Panc1 (cell line): ENCODE results near the gene CACNA1I. TPM values are rescaled to one million over a fixed set of nuclear protein-coding genes. Genes with fewer than 3 reads are reported as not detected.

Source experiments
- ATAC-seq: fragments of 200-7000 bp; cut with Tn5 transposase; 2 replicates; pipeline ENCODE4 v1.9.1; 2020; ENCODE audit warnings: mild to moderate bottlenecking, moderate library complexity
- BruUV-seq: library from RNA; stranded (reverse); fragments of 400-500 nt; replicated peaks from 2 replicates; lab custom pipeline; 2021; lab: Mats Ljungman, UMichigan
- CTCF ChIA-PET: fragments of 300-600 bp; sonication (Branson Sonifier 250); formaldehyde crosslinking; loops from one replicate; lab custom pipeline; 2022; ENCODE audit warnings: antibody characterized with exemption; lab: Charles Lee
- POLR2A ChIA-PET: fragments of 300-600 bp; sonication (Branson Sonifier 250); formaldehyde crosslinking; loops from one replicate; lab custom pipeline; 2022; ENCODE audit warnings: antibody characterized with exemption; lab: Charles Lee
- DNase-seq: peaks from one replicate; pipeline ENCODE4 v3.0.0-alpha.2; 2010; ENCODE audit warnings: low read depth, low spot score
- H3K27ac ChIP-seq: 2 replicates; pipeline ENCODE4 v1.5.1; 2011; ENCODE audit warnings: mild to moderate bottlenecking, low read length, inconsistent platforms
- H3K27me3 ChIP-seq: fragments of 200-500 bp; sonication (Bioruptor generic); 2 replicates; pipeline ENCODE4 v1.6.0; 2014; ENCODE audit warnings: low read length, inconsistent platforms; ENCODE audit not compliant: control insufficient read depth, insufficient read depth
- H3K36me3 ChIP-seq: fragments of 200-500 bp; sonication (Bioruptor generic); 2 replicates; pipeline ENCODE4 v1.5.1; 2014; ENCODE audit warnings: inconsistent platforms, mild to moderate bottlenecking, low read length, moderate library complexity; ENCODE audit not compliant: control insufficient read depth, insufficient read depth
- H3K4me1 ChIP-seq: 2 replicates; pipeline ENCODE4 v1.5.1; 2011; ENCODE audit warnings: inconsistent platforms, mild to moderate bottlenecking, low read length, moderate library complexity; ENCODE audit not compliant: control insufficient read depth, insufficient read depth
- H3K4me3 ChIP-seq, 2 experiments: 2 replicates each; pipeline ENCODE4 v1.5.1; 2011 to 2012; ENCODE audit warnings: low read depth in 2 of 2, low read length in 2 of 2, mild to moderate bottlenecking in 2 of 2, inconsistent platforms in 1 of 2, moderate library complexity in 1 of 2
- H3K9me3 ChIP-seq: fragments of 200-500 bp; sonication (Bioruptor generic); 2 replicates; pipeline ENCODE4 v1.5.1; 2014; ENCODE audit warnings: low read depth, mild to moderate bottlenecking, inconsistent platforms, low read length, moderate library complexity; ENCODE audit not compliant: control insufficient read depth, insufficient read depth
- CTCF ChIP-seq: fragments of 450-650 bp; IDR thresholded peaks from 2 replicates; pipeline ENCODE4 v1.5.1; 2017; ENCODE audit warnings: mild to moderate bottlenecking
- POLR2AphosphoS5 ChIP-seq: IDR thresholded peaks from 2 replicates; pipeline ENCODE4 v1.6.1; 2012; ENCODE audit warnings: mild to moderate bottlenecking, low read depth, low read length, moderate library complexity
- REST ChIP-seq, 2 experiments: IDR thresholded peaks; 2 replicates each; pipeline ENCODE4 v1.6.1; 2011 to 2012; ENCODE audit warnings: low read depth in 2 of 2, control low read depth in 1 of 2, low read length in 1 of 2, mild to moderate bottlenecking in 1 of 2, moderate library complexity in 1 of 2; ENCODE audit not compliant: insufficient read depth in 1 of 2
- SIN3A ChIP-seq: IDR thresholded peaks from 2 replicates; pipeline ENCODE4 v1.6.1; 2012; ENCODE audit warnings: low read depth, mild to moderate bottlenecking, low read length, moderate library complexity, borderline replicate concordance; ENCODE audit not compliant: insufficient read depth
- TCF7L2 ChIP-seq: IDR thresholded peaks from 2 replicates; pipeline ENCODE4 v1.6.1; 2011; ENCODE audit warnings: mild to moderate bottlenecking, low read depth, low read length, inconsistent platforms
- in situ Hi-C: cut with HindIII; loops from 2 replicates; pipeline ENCODE4 v1.10.0; 2016; ENCODE audit warnings: low sequenced_read_pairs, low pct_unique_long_range_greater_than_20kb
- intact Hi-C: fragments of 100-400 bp; cut with micrococcal nuclease; formaldehyde crosslinking; loops from one replicate; pipeline ENCODE4 v1.10.0; 2022; ENCODE audit not compliant: unreplicated experiment
- total RNA-seq: library from RNA; stranded (reverse); gene quantifications from one replicate; pipeline ENCODE4 v1.2.1, GENCODE V29; 2021; ENCODE audit not compliant: unreplicated experiment

The CACNA1I gene
- total RNA-seq, 1 experiment from 2014 or later: 0.23 TPM

DNA sequence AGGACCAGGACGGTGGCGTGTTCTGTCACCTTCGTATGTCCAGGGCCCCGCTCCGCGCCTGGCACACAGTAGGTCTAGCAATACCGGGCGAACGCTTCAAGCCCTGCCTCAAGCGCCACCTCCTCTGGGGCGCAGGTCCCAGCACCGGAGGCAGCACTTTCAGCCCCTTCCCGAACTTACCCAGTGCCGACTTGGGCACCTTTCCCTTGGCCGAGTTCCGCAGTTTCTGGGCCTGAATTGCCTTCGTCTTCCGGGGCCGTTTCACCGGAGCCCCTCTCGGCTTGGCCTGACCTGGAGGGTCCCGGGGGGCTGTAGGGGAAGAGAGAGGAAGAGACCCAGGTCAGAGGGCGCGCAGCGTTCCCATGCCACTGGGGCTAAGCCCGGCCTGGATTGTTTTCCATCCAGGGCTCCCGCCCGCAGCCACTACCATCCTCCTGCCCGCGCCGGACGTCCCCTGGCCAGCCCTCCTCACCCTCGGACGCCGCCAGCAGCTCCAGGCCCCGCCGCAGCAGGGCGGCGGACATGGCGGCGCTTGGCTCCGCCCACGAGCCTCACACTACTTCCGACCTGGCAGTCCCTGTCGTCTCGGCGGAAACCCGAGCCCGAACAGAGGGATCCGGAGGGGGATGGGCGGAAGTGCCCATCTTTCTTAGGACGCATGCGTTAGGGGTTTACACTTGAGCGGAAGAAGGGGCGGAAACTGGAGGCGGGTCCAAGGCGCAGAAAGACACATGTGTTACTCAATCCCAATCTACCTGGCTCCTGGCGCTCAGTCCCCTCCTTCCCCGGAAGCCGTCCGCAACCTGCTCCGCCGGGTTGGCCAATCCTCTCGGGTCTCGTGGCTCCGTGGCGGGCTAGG, 38.1 kb upstream of the CACNA1I start, which contains the start of gene RPS19BP1:
RPS19BP1 (minus strand) TSS at position 534 of the 859 bp plus-strand sequence; CDS start at position 524, 10 bp downstream.
- Histone ChIP-seq H3K36me3 (peaks cover 4% of the 10 kb centered on the region; the same call in 1 of the 2 replicates), H3K4me1 (peaks cover 49% of the 10 kb centered on the region), H3K9me3 (no peaks in the 10 kb centered on the region), H3K4me3 (peak within 1 kb of the TSS; percentile 93 to 94), H3K27ac (peak within 1 kb of the TSS; percentile 93), H3K27me3 (no peaks in the 10 kb centered on the region)
- ATAC-seq (peak; percentile 89), DNase-seq (peak; percentile 97)
- intact Hi-C loops (loop anchor here (5.0 kb wide), 1 partner anchor 35 kb away; no protein-coding TSS in a partner anchor), in situ Hi-C loops (no loop called here)
- POLR2A ChIA-PET: no interaction called here
- CTCF ChIA-PET: no interaction called here
- no TSS peak for BruUV-seq
- TF ChIP-seq TCF7L2 (no peak), CTCF (no peak), SIN3A (no peak), POLR2AphosphoS5 (peak; percentile 78), REST (IDR thresholded peaks at IDR 0.05; ENCODE audit: insufficient read depth in 1 of 2, low read depth in 2 of 2, low read length in 1 of 2) (0 out of 4 replicates have a peak, but pooled peaks of 1 of the 2 experiments have one; percentile 40)

GRCh38 chr22:39534092-39534506, 36.5 kb upstream of the CACNA1I start:
- H3K4me1 ChIP-seq: peaks cover 33% of the 10 kb centered on the region
- in situ Hi-C loops (no loop called here), intact Hi-C loops (loop anchor here (5.0 kb wide), 1 partner anchor 37 kb away; no protein-coding TSS in a partner anchor)
- ATAC-seq (no peak), DNase-seq (no peak)
- TF ChIP-seq SIN3A (no peak), TCF7L2 (no peak), CTCF (no peak), POLR2AphosphoS5 (no peak), REST (IDR thresholded peaks at IDR 0.05; ENCODE audit: insufficient read depth in 1 of 2, low read depth in 2 of 2, low read length in 1 of 2) (no peak)
- H3K4me3 ChIP-seq: no peak overlapping the region
- no TSS peak for BruUV-seq
- H3K27ac ChIP-seq: peak overlapping the region; percentile 48; the same call in 1 of the 2 replicates
- H3K9me3 ChIP-seq: no peaks in the 10 kb centered on the region
- peaks cover 4% of the 10 kb centered on the region; the same call in 1 of the 2 replicates for H3K36me3 ChIP-seq
- POLR2A ChIA-PET: interaction anchor here (0.6 kb wide), 1 partner anchor 84 kb away, joined by 4 read pairs; no protein-coding TSS in a partner anchor
- no peaks in the 10 kb centered on the region for H3K27me3 ChIP-seq
- CTCF ChIA-PET: interaction anchor here (0.6 to 0.8 kb wide), 2 partner anchors 502 to 546 kb away, joined by 3 to 5 read pairs; no protein-coding TSS in a partner anchor
